Measurements from ENCODE around the gene MS4A18. TPM values are rescaled to one million over a fixed set of nuclear protein-coding genes. Genes with fewer than 3 reads are reported as not detected.

MS4A18 gene
- total and polyA plus RNA-seq, 10 of the 15 experiments (the other 5 are each of a cell fraction or from before 2014, with no cell fraction given), result not detected

GRCh38 chr11:60711276-60711675 is 13.2 kb upstream of the MS4A18 start:
- Histone ChIP-seq H3K4me3 (no peak overlapping the region), H3K27me3 (replicated peaks in 1 of 2; ENCODE audit: control insufficient read depth in 2 of 2, insufficient read depth in 2 of 2, low read length in 1 of 2) (no peaks in the 10 kb centered on the region), H2AFZ (ENCODE audit: control insufficient read depth, low read depth, low read length) (no peak overlapping the region), H3K9me3 (replicated peaks; ENCODE audit: control insufficient read depth, insufficient read depth, low read length) (no peaks in the 10 kb centered on the region), H3K4me2 (ENCODE audit: control insufficient read depth, insufficient read depth) (no peak overlapping the region), H3K36me3 (ENCODE audit: control insufficient read depth in 2 of 2, insufficient read depth in 2 of 2, low read length in 1 of 2) (no peaks in the 10 kb centered on the region), H3K9ac (ENCODE audit: control insufficient read depth, insufficient read depth, low read length) (no peak overlapping the region), H3K27ac (ENCODE audit: control insufficient read depth, insufficient read depth) (no peak overlapping the region), H4K20me1 (ENCODE audit: control insufficient read depth, insufficient read depth) (no peaks in the 10 kb centered on the region), H3K4me1 (ENCODE audit: control insufficient read depth, insufficient read depth, low read length) (no peaks in the 10 kb centered on the region), H3K79me2 (ENCODE audit: control insufficient read depth, insufficient read depth, low read length) (no peaks in the 10 kb centered on the region)
- POLR2A ChIA-PET, result no interaction called here
- FAIRE-seq, result no peak
- DNase-seq (ENCODE audit: low read depth, low spot score), result no peak
- intact Hi-C loops (cut with micrococcal nuclease; ENCODE audit: unreplicated experiment), result no loop called here
- TF ChIP-seq CEBPB (IDR thresholded peaks at IDR 0.05; ENCODE audit: borderline replicate concordance in 1 of 2, low read depth in 2 of 2, low read length in 2 of 2) (no peak), TCF3 (IDR thresholded peaks at IDR 0.05; ENCODE audit: borderline replicate concordance, insufficient read depth, low read depth, low read length) (no peak), JUNB (IDR thresholded peaks at IDR 0.05) (no peak), NKRF (conservative IDR thresholded peaks at IDR 0.05) (no peak), SREBF1 (IDR thresholded peaks at IDR 0.05; ENCODE audit: low read length) (no peak), KLF5 (IDR thresholded peaks at IDR 0.05; ENCODE audit: partially characterized antibody) (no peak), MTA3 (IDR thresholded peaks at IDR 0.05; ENCODE audit: borderline replicate concordance, low read length) (no peak), PAX8 (IDR thresholded peaks at IDR 0.05) (no peak), KAT2A (conservative IDR thresholded peaks at IDR 0.05; ENCODE audit: control insufficient read depth, low read depth, low read length) (no peak), CBX3 (IDR thresholded peaks at IDR 0.05; ENCODE audit: borderline replicate concordance, low read depth) (no peak), CREB1 (IDR thresholded peaks at IDR 0.05; ENCODE audit: low read depth) (no peak), SREBF2 (IDR thresholded peaks at IDR 0.05; ENCODE audit: low read length) (no peak), ZBTB4 (CRISPR knock-in tag; IDR thresholded peaks at IDR 0.05) (no peak)
- TF ChIP-seq, protein P1, sequence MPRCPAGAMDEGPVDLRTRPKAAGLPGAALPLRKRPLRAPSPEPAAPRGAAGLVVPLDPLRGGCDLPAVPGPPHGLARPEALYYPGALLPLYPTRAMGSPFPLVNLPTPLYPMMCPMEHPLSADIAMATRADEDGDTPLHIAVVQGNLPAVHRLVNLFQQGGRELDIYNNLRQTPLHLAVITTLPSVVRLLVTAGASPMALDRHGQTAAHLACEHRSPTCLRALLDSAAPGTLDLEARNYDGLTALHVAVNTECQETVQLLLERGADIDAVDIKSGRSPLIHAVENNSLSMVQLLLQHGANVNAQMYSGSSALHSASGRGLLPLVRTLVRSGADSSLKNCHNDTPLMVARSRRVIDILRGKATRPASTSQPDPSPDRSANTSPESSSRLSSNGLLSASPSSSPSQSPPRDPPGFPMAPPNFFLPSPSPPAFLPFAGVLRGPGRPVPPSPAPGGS (IDR thresholded peaks at IDR 0.05; ENCODE audit: borderline replicate concordance, insufficient read depth, low read depth, low read length, poor library complexity, severe bottlenecking), result no peak
- CTCF ChIA-PET, result no interaction called here
- no peak for ATAC-seq
- no TSS peak for BruUV-seq (replicated peaks)
- in situ Hi-C loops (cut with MboI), result no loop called here
- RAD21 ChIA-PET (ENCODE audit: unreplicated experiment), result interaction anchor here (0.9 kb wide), 1 partner anchor 52 kb away, joined by 3 read pairs; no protein-coding TSS in a partner anchor
- SMC1A ChIA-PET (ENCODE audit: uncharacterized antibody, unreplicated experiment), result interaction anchor here (0.6 kb wide), 1 partner anchor 26 kb away, joined by 3 read pairs; no protein-coding TSS in a partner anchor
- 78% methylated on average over 4 of the region's 4 CpGs for WGBS (ENCODE audit: insufficient coverage, insufficient replicate concordance, low lambda C conversion rate, missing lambda C conversion rate)
